Measurements from ENCODE around the gene OPN1LW.
A peak's percentile ranks its signal among the peaks of the same experiment; 100 is the strongest.
"Not testable (repeated sequence)": the region's sequence is repeated elsewhere in the genome, so short reads cannot be mapped to it uniquely, and the experiment has no call there.

OPN1LW gene

GRCh38 chrX:154135458-154136229, 8.4 kb upstream of the OPN1LW start:
- no peak for DNase-seq (ENCODE audit: low spot score)

GRCh38 chrX:154136627-154137161, 7.3 kb upstream of the OPN1LW start:
- DNase-seq (ENCODE audit: low spot score): peak; percentile 61

GRCh38 chrX:154138857-154139256, 5.2 kb upstream of the OPN1LW start:
- DNase-seq (ENCODE audit: low spot score): no peak

GRCh38 chrX:154140206-154140605, 3.8 kb upstream of the OPN1LW start:
- DNase-seq (ENCODE audit: low spot score): no peak

- DNase-seq (ENCODE audit: low spot score): no peak
Observed at GRCh38 chrX:154140742-154141141, 3.3 kb upstream of the OPN1LW start.

GRCh38 chrX:154142386-154142785, 1.7 kb upstream of the OPN1LW start:
- no peak for DNase-seq (ENCODE audit: low spot score)

GRCh38 chrX:154142950-154143745, 895 bp upstream of the OPN1LW start:
- DNase-seq (ENCODE audit: low spot score): no peak

GRCh38 chrX:154151030-154151429, 7.0 kb downstream of the OPN1LW start:
- DNase-seq (ENCODE audit: low spot score): not testable (repeated sequence)

GRCh38 chrX:154156221-154156620, 12.2 kb downstream of the OPN1LW start:
- DNase-seq (ENCODE audit: low spot score): not testable (repeated sequence)

- not testable (repeated sequence) for DNase-seq (ENCODE audit: low spot score)
Observed at GRCh38 chrX:154157207-154157606, 13.2 kb downstream of the OPN1LW start.

GRCh38 chrX:154159345-154159744, 15.3 kb downstream of the OPN1LW start:
- not testable (repeated sequence) for DNase-seq (ENCODE audit: low spot score)

- not testable (repeated sequence) for DNase-seq (ENCODE audit: low spot score)
Observed at GRCh38 chrX:154164902-154165301, 20.9 kb downstream of the OPN1LW start.

GRCh38 chrX:154168384-154168783, 24.3 kb downstream of the OPN1LW start:
- DNase-seq (ENCODE audit: low spot score): not testable (repeated sequence)

GRCh38 chrX:154172535-154172943, 28.5 kb downstream of the OPN1LW start:
- not testable (repeated sequence) for DNase-seq (ENCODE audit: low spot score)

- DNase-seq (ENCODE audit: low spot score): not testable (repeated sequence)
Observed at GRCh38 chrX:154174356-154174755, 30.3 kb downstream of the OPN1LW start.

GRCh38 chrX:154182296-154182695, 38.3 kb downstream of the OPN1LW start, which contains the start of gene OPN1MW:
TSS of gene OPN1MW (plus strand) at chrX:154182596. CDS start at chrX:154182678, 82 bp downstream.
- DNase-seq (ENCODE audit: low spot score): not testable (repeated sequence)

GRCh38 chrX:154183794-154184193, 39.8 kb downstream of the OPN1LW start:
- not testable (repeated sequence) for DNase-seq (ENCODE audit: low spot score)

GRCh38 chrX:154192846-154193245, 48.8 kb downstream of the OPN1LW start:
- DNase-seq (ENCODE audit: low spot score): not testable (repeated sequence)

- DNase-seq (ENCODE audit: low spot score): not testable (repeated sequence)
Observed at GRCh38 chrX:154194316-154194715, 50.3 kb downstream of the OPN1LW start.

GRCh38 chrX:154196466-154196865, 52.4 kb downstream of the OPN1LW start:
- not testable (repeated sequence) for DNase-seq (ENCODE audit: low spot score)
